ENCODE data around the gene MEIS3. TPM values are rescaled to one million over a fixed set of nuclear protein-coding genes. Genes with fewer than 3 reads are reported as not detected.
"Not testable (repeated sequence)": the region's sequence is repeated elsewhere in the genome, so short reads cannot be mapped to it uniquely, and the experiment has no call there.

Gene MEIS3
- total RNA-seq, 1 donor from 2014 or later: 2.7 TPM

DNA sequence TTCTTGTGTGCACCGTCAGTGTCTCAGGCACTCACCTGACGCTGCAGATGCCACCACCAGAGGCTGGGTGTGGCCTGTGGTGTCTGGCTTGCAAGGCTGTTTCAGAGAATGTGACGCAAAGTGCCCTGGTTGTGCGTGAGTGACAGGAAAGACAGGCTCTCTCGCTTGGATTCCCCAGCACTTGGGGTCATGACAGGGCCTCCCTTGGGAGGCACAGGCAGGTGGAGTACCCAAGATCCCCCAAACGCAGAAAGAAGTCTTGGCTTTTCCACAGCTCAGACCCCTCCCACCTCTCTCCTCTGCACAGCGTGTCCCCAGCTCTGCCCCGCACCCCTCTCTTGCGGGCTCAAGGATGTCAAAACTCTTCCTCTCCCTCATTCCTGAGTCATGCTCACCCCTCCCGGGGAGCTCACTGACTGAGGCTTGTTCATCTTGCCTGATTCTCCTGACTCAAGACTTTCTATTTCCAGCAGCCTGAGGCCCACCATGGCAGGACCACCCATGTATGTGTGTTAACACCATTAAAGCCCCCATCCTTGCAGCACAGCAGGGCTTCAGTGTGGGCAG is 49.2 kb downstream of the MEIS3 start:
- TF ChIP-seq CTCF (IDR thresholded peaks at IDR 0.05; ENCODE audit: unreplicated experiment): no peak
- no peak overlapping the region for H3K27ac Mint-ChIP-seq (ENCODE audit: unreplicated experiment)
- peaks cover 2% of the 10 kb centered on the region for H3K4me1 Mint-ChIP-seq (ENCODE audit: unreplicated experiment)
- no peak overlapping the region for H3K4me3 Mint-ChIP-seq (ENCODE audit: unreplicated experiment)
- DNase-seq (ENCODE audit: low spot score): no peak
- H3K9me3 Mint-ChIP-seq (ENCODE audit: unreplicated experiment): no peaks in the 10 kb centered on the region
- peaks cover 28% of the 10 kb centered on the region for H3K36me3 Mint-ChIP-seq (ENCODE audit: low read depth, unreplicated experiment)
- peaks cover 5% of the 10 kb centered on the region for H3K27me3 Mint-ChIP-seq (ENCODE audit: unreplicated experiment)

- DNase-seq (ENCODE audit: low spot score); H3K4me1 Mint-ChIP-seq (ENCODE audit: unreplicated experiment); H3K9me3 Mint-ChIP-seq (ENCODE audit: unreplicated experiment); H3K27me3 Mint-ChIP-seq (ENCODE audit: unreplicated experiment); H3K27ac Mint-ChIP-seq (ENCODE audit: unreplicated experiment): not testable (repeated sequence)
- Mint-ChIP-seq H3K4me3 (ENCODE audit: unreplicated experiment) (peak overlapping the region; percentile 11), H3K36me3 (ENCODE audit: low read depth, unreplicated experiment) (peaks cover 25% of the 10 kb centered on the region)
Observed at GRCh38 chr19:47365455-47365854, 53.9 kb downstream of the MEIS3 start.

DNA sequence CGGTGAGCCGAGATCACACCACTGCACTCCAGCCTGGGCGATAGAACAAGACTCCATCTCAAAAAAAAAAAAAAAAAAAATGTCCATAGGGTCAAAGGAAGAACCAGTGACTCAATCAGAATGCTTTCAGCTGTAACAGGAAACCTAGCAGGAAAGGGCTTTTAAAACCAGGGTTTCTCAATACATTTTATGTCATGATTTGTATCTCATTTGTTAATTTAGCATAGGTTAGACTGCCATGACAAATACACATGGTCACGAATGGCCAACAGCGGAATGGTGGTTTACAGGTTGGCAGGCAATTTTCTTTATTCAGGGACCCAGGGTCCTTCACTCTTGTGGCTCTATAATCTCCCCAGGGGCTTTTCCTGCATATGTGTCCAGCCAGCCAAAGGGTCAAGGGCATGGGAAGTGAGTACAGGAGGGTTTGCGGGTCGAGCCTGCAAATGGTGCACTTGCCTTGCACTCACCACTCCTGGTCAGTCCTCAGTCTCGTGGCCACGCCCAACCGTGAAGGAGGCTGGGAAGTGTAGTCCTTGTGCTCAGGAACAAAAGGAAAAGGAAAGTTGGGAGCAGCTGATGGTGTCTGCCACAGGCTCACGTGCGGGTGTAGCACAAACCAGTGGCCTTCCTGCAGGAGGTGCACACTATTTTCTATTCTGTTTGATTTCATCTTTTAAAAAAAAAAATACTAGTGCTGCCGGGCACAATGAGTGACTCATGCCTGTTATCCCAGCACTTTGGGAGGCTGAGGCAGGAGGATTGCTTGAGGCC is 55.4 kb downstream of the MEIS3 start:
- Mint-ChIP-seq H3K27ac (ENCODE audit: unreplicated experiment) (peak overlapping the region; percentile 85), H3K27me3 (ENCODE audit: unreplicated experiment) (peaks cover 2% of the 10 kb centered on the region), H3K9me3 (ENCODE audit: unreplicated experiment) (no peaks in the 10 kb centered on the region), H3K4me1 (ENCODE audit: unreplicated experiment) (peaks cover 6% of the 10 kb centered on the region), H3K4me3 (ENCODE audit: unreplicated experiment) (no peak overlapping the region), H3K36me3 (ENCODE audit: low read depth, unreplicated experiment) (peaks cover 26% of the 10 kb centered on the region)
- no peak for TF ChIP-seq CTCF (IDR thresholded peaks at IDR 0.05; ENCODE audit: unreplicated experiment)
- DNase-seq (ENCODE audit: low spot score): peak; percentile 18

- no peak overlapping the region for H3K4me3 Mint-ChIP-seq (ENCODE audit: unreplicated experiment)
- DNase-seq (ENCODE audit: low spot score): no peak
- H3K27me3 Mint-ChIP-seq (ENCODE audit: unreplicated experiment): peaks cover 4% of the 10 kb centered on the region
- H3K36me3 Mint-ChIP-seq (ENCODE audit: low read depth, unreplicated experiment): peaks cover 31% of the 10 kb centered on the region
- H3K4me1 Mint-ChIP-seq (ENCODE audit: unreplicated experiment): peaks cover 6% of the 10 kb centered on the region
- no peaks in the 10 kb centered on the region for H3K9me3 Mint-ChIP-seq (ENCODE audit: unreplicated experiment)
- no peak for TF ChIP-seq CTCF (IDR thresholded peaks at IDR 0.05; ENCODE audit: unreplicated experiment)
- H3K27ac Mint-ChIP-seq (ENCODE audit: unreplicated experiment): no peak overlapping the region
Observed at GRCh38 chr19:47362321-47362720, 57.0 kb downstream of the MEIS3 start.

- Mint-ChIP-seq H3K27me3 (ENCODE audit: unreplicated experiment) (peaks cover 4% of the 10 kb centered on the region), H3K9me3 (ENCODE audit: unreplicated experiment) (no peaks in the 10 kb centered on the region), H3K4me1 (ENCODE audit: unreplicated experiment) (peaks cover 3% of the 10 kb centered on the region), H3K27ac (ENCODE audit: unreplicated experiment) (no peak overlapping the region), H3K4me3 (ENCODE audit: unreplicated experiment) (no peak overlapping the region), H3K36me3 (ENCODE audit: low read depth, unreplicated experiment) (peaks cover 37% of the 10 kb centered on the region)
- TF ChIP-seq CTCF (IDR thresholded peaks at IDR 0.05; ENCODE audit: unreplicated experiment): no peak
- no peak for DNase-seq (ENCODE audit: low spot score)
Observed at GRCh38 chr19:47358936-47359335, 60.4 kb downstream of the MEIS3 start.

Measured in endothelial cell (in vitro differentiated cells).